Inferior parietal cortex (tissue), 1 donor: ENCODE measurements around the gene C17orf78.
"Not testable (repeated sequence)": the region's sequence is repeated elsewhere in the genome, so short reads cannot be mapped to it uniquely, and the experiment has no call there.

ENCODE experiments used
- DNase-seq: peaks from one replicate; pipeline ENCODE4 v3.0.0-alpha.2; 2016; ENCODE audit errors: extremely low spot score

Gene C17orf78

DNA sequence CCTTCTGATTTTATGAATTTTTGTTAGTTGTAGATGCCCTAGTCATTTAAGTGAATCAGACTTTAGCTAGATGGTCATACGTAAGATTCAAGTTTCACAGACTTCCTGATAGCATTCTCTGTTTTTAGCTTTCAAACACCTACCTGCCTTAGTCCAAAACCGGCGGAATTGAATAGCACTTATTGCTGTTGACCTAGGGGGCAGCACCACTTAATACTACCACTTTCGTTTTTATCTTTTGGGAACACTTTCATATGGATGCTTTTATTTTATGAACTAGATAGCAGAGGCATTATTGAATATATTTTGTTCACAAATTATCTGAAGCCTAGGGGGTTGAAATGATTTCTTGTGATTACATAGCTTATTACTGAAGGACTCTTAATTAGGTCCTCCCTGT lies 62.4 kb downstream of the C17orf78 start:
- DNase-seq, result no peak

DNA sequence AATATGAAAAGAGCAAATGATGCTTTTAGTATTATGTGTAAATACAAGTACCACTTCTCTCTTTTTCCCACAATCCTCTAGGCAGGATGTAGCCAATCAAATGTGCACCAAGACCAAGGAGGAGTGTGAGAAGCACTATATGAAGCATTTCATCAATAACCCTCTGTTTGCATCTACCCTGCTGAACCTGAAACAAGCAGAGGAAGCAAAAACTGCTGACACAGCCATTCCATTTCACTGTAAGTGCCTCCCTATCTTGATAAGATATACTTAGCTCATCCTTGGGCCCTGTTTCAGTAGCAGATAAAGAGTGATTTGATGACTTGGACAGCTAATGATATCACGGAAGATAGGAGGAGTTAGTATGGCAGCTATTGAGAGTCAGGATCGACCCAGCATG lies 64.6 kb downstream of the C17orf78 start:
- no peak for DNase-seq

DNA sequence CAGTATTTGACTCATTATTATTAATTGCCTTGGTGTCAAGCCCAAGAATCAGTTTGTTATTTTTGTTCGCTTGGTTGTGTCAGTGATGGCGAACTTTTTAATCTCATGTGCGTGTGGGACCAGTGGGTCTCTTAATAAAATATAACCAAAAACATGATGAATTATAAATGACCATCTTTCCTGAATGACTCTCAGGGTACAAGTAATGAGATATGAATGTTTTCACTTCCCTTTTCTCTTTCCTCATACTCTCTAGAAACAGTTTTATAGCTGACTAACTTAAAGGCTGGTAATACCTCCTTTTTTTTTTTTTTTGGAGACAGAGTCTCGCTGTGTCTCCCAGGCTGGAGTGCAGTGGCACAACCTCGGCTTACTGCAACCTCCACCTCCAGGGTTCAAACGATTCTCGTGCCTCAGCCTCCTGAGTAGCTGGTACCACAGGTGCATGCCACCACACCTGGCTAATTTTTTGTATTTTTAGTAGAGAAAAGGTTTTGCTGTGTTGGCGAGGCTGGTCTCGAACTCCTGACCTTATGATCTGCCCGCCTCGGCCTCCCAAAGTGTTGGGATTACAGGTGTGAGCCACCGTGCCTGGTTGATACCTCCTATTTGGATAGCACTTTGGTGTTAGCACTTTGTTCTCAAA lies 65.7 kb downstream of the C17orf78 start:
- DNase-seq, result not testable (repeated sequence)
